IMR-90 (cell line): ENCODE data around the gene TPP2. TPM values are rescaled to one million over a fixed set of nuclear protein-coding genes. Genes with fewer than 3 reads are reported as not detected.

ENCODE experiments used
- ATAC-seq: fragments of 200-7000 bp; cut with Tn5 transposase; 2 replicates; pipeline ENCODE4 v1.9.1; 2020; ENCODE audit warnings: low read depth, mild to moderate bottlenecking, moderate library complexity
- BruUV-seq: library from RNA; stranded (reverse); fragments of 400-500 nt; replicated peaks from 2 replicates; lab custom pipeline; 2021; lab: Mats Ljungman, UMichigan
- CTCF ChIA-PET: fragments of 300-600 bp; formaldehyde crosslinking; extraction: SDS; loops from one replicate; lab custom pipeline; 2021; ENCODE audit warnings: antibody characterized with exemption; lab: Yijun Ruan, JAX
- POLR2A ChIA-PET: fragments of 300-600 bp; sonication (Branson Sonifier 250); formaldehyde crosslinking; loops from one replicate; lab custom pipeline; 2022; ENCODE audit warnings: antibody characterized with exemption; ENCODE audit not compliant: unreplicated experiment; lab: Charles Lee
- DNase-seq: peaks from one replicate; pipeline ENCODE4 v3.0.0; 2013
- H2AFZ ChIP-seq: replicated peaks from 2 replicates; pipeline ENCODE3; 2013; ENCODE audit warnings: low read length, mild to moderate bottlenecking; ENCODE audit not compliant: poor library complexity
- H2AK5ac ChIP-seq: 2 replicates; pipeline ENCODE4 v1.6.1; 2013; ENCODE audit warnings: low read depth, low read length, inconsistent platforms
- H2AK9ac ChIP-seq: replicated peaks from 2 replicates; pipeline ENCODE3; 2013; ENCODE audit warnings: mild to moderate bottlenecking, low read depth, low read length, moderate library complexity; ENCODE audit not compliant: poor library complexity
- H2BK120ac ChIP-seq: 2 replicates; pipeline ENCODE4 v1.6.1; 2013; ENCODE audit warnings: low read depth, low read length, inconsistent platforms
- H2BK15ac ChIP-seq: 3 replicates; pipeline ENCODE4 v1.6.1; 2013; ENCODE audit warnings: low read depth, low read length, inconsistent platforms
- H2BK20ac ChIP-seq: 2 replicates; pipeline ENCODE4 v1.6.1; 2013; ENCODE audit warnings: low read depth, mild to moderate bottlenecking, inconsistent platforms, low read length, moderate library complexity
- H2BK5ac ChIP-seq: 2 replicates; pipeline ENCODE4 v1.6.1; 2013; ENCODE audit warnings: mild to moderate bottlenecking, low read depth, low read length, inconsistent platforms; ENCODE audit not compliant: poor library complexity, severe bottlenecking
- H3K14ac ChIP-seq: replicated peaks from 2 replicates; pipeline ENCODE4 v1.6.1; 2013; ENCODE audit warnings: low read depth, low read length, inconsistent platforms
- H3K18ac ChIP-seq: 2 replicates; pipeline ENCODE4 v1.6.1; 2013; ENCODE audit warnings: low read depth, low read length, control low read depth
- H3K23ac ChIP-seq: 2 replicates; pipeline ENCODE4 v1.6.1; 2013; ENCODE audit warnings: low read depth, low read length, inconsistent platforms
- H3K27ac ChIP-seq: 2 replicates; pipeline ENCODE4 v1.5.1; 2013; ENCODE audit warnings: mild to moderate bottlenecking, control low read depth, low read length; ENCODE audit not compliant: insufficient read depth
- H3K27me3 ChIP-seq: 2 replicates; pipeline ENCODE4 v1.6.1; 2013; ENCODE audit warnings: low read length; ENCODE audit not compliant: control insufficient read depth, insufficient read depth
- H3K36me3 ChIP-seq: 2 replicates; pipeline ENCODE4 v1.6.1; 2013; ENCODE audit warnings: low read length, mixed read lengths; ENCODE audit not compliant: control insufficient read depth, insufficient read depth
- H3K4ac ChIP-seq: 2 replicates; pipeline ENCODE4 v1.6.1; 2013; ENCODE audit warnings: low read depth, low read length, inconsistent platforms
- H3K4me1 ChIP-seq: 2 replicates; pipeline ENCODE4 v1.6.1; 2013; ENCODE audit warnings: low read length, mixed read lengths; ENCODE audit not compliant: control insufficient read depth, insufficient read depth
- H3K4me2 ChIP-seq: 2 replicates; pipeline ENCODE4 v1.6.1; 2013; ENCODE audit warnings: low read depth, mild to moderate bottlenecking, control low read depth, low read length, moderate library complexity
- H3K4me3 ChIP-seq: 2 replicates; pipeline ENCODE4 v1.5.1; 2013; ENCODE audit warnings: low read depth, mild to moderate bottlenecking, control low read depth, low read length, moderate library complexity; ENCODE audit not compliant: insufficient read depth
- H3K56ac ChIP-seq: 2 replicates; pipeline ENCODE4 v1.6.1; 2013; ENCODE audit warnings: low read length, inconsistent platforms; ENCODE audit not compliant: insufficient read depth; ENCODE audit errors: extremely low read depth
- H3K79me1 ChIP-seq, 2 experiments: 2 replicates each; pipeline ENCODE4 v1.6.1; 2013; ENCODE audit warnings: low read length in 2 of 2, inconsistent platforms in 1 of 2, low read depth in 1 of 2
- H3K9ac ChIP-seq: 2 replicates; pipeline ENCODE4 v1.6.1; 2013; ENCODE audit warnings: low read depth, low read length, control low read depth
- H3K9me1 ChIP-seq: 2 replicates; pipeline ENCODE4 v1.6.1; 2013; ENCODE audit warnings: low read length, inconsistent platforms; ENCODE audit not compliant: insufficient read depth
- H3K9me3 ChIP-seq: 2 replicates; pipeline ENCODE4 v1.6.1; 2013; ENCODE audit warnings: low read length; ENCODE audit not compliant: control insufficient read depth, insufficient read depth
- H4K20me1 ChIP-seq: 2 replicates; pipeline ENCODE4 v1.6.1; 2013; ENCODE audit warnings: low read length, inconsistent platforms; ENCODE audit not compliant: insufficient read depth
- H4K5ac ChIP-seq: 2 replicates; pipeline ENCODE4 v1.6.1; 2013; ENCODE audit warnings: mild to moderate bottlenecking, low read depth, low read length, control low read depth
- H4K8ac ChIP-seq, 2 experiments: 2 replicates each; pipeline ENCODE4 v1.6.1; 2013; ENCODE audit warnings: low read depth in 2 of 2, low read length in 2 of 2, control low read depth in 1 of 2, inconsistent platforms in 1 of 2
- H4K91ac ChIP-seq: 2 replicates; pipeline ENCODE4 v1.6.1; 2013; ENCODE audit warnings: low read depth, low read length, inconsistent platforms; ENCODE audit not compliant: insufficient read depth
- BHLHE40 ChIP-seq: fragments of 150-350 bp; IDR thresholded peaks from 2 replicates; pipeline ENCODE4 v1.6.1; 2016; ENCODE audit warnings: mild to moderate bottlenecking, low read depth, low read length
- CEBPB ChIP-seq: IDR thresholded peaks from 2 replicates; pipeline ENCODE4 v1.6.1; 2012; ENCODE audit warnings: low read depth, low read length, improper control_type of control experiment
- CTCF ChIP-seq: conservative IDR thresholded peaks from 2 replicates; pipeline ENCODE4 v1.5.1; 2012; ENCODE audit warnings: mild to moderate bottlenecking, low read depth, low read length, improper control_type of control experiment
- ELK1 ChIP-seq: fragments of 150-350 bp; IDR thresholded peaks from 2 replicates; pipeline ENCODE4 v1.6.1; 2016; ENCODE audit warnings: low read depth, mild to moderate bottlenecking, low read length, moderate library complexity, borderline replicate concordance
- FOS ChIP-seq: fragments of 150-350 bp; IDR thresholded peaks from 2 replicates; pipeline ENCODE4 v1.6.1; 2016; ENCODE audit warnings: low read depth, low read length
- MAFK ChIP-seq: IDR thresholded peaks from 2 replicates; pipeline ENCODE4 v1.6.1; 2012; ENCODE audit warnings: low read depth, low read length, improper control_type of control experiment
- MAZ ChIP-seq: IDR thresholded peaks from 2 replicates; pipeline ENCODE4 v1.6.1; 2012; ENCODE audit warnings: low read depth, mild to moderate bottlenecking, low read length, improper control_type of control experiment, moderate library complexity, borderline replicate concordance
- MXI1 ChIP-seq: IDR thresholded peaks from 2 replicates; pipeline ENCODE4 v1.6.1; 2012; ENCODE audit warnings: low read depth, mild to moderate bottlenecking, low read length, moderate library complexity, borderline replicate concordance
- NFE2L2 ChIP-seq: fragments of 150-350 bp; IDR thresholded peaks from 2 replicates; pipeline ENCODE4 v1.6.1; 2016; ENCODE audit warnings: low read depth, mild to moderate bottlenecking, low read length
- POLR2A ChIP-seq: IDR thresholded peaks from 2 replicates; pipeline ENCODE4 v1.6.1; 2012; ENCODE audit warnings: mild to moderate bottlenecking, low read depth, low read length
- RAD21 ChIP-seq: IDR thresholded peaks from 2 replicates; pipeline ENCODE4 v1.6.1; 2012; ENCODE audit warnings: low read length, improper control_type of control experiment
- RCOR1 ChIP-seq: IDR thresholded peaks from 2 replicates; pipeline ENCODE4 v1.6.1; 2012; ENCODE audit warnings: mild to moderate bottlenecking, low read length, improper control_type of control experiment; ENCODE audit not compliant: insufficient replicate concordance
- RFX5 ChIP-seq: IDR thresholded peaks from 2 replicates; pipeline ENCODE4 v1.8.0; 2012; ENCODE audit warnings: low read depth, mild to moderate bottlenecking, low read length, moderate library complexity
- SMC3 ChIP-seq: fragments of 150-350 bp; IDR thresholded peaks from 2 replicates; pipeline ENCODE4 v1.6.1; 2016; ENCODE audit warnings: low read depth, mild to moderate bottlenecking, antibody characterized with exemption, low read length, moderate library complexity
- USF2 ChIP-seq: fragments of 150-350 bp; IDR thresholded peaks from 2 replicates; pipeline ENCODE4 v1.6.1; 2017; ENCODE audit warnings: mild to moderate bottlenecking, antibody characterized with exemption, low read length, low read depth
- WGBS, 2 experiments: methylation state at CpG; one replicate each; pipeline versions ENCODE4 v1.1.5 to v1.1.7; 2013; ENCODE audit warnings: missing lambda C conversion rate in 2 of 2; ENCODE audit not compliant: insufficient read length in 1 of 2; ENCODE audit errors: extremely low coverage in 2 of 2; 5-methylcytosine and 5-hydroxymethylcytosine counted together
- dilution Hi-C: fragments of 300-500 bp; cut with HindIII; formaldehyde crosslinking; loops from one replicate; pipeline ENCODE4 v1.14.3; 2018; ENCODE audit warnings: low sequenced_read_pairs; ENCODE audit not compliant: unreplicated experiment
- in situ Hi-C: fragments of 300-500 bp; cut with MboI; formaldehyde crosslinking; loops from 3 replicates; pipeline ENCODE4 v1.14.3; 2019; ENCODE audit warnings: low sequenced_read_pairs, inconsistent platforms, mixed read lengths
- intact Hi-C: fragments of 100-400 bp; cut with micrococcal nuclease; formaldehyde crosslinking; loops from 2 replicates; pipeline ENCODE4 v1.10.0; 2022
- polyA plus RNA-seq, 3 experiments: library from polyadenylated mRNA; depleted of rRNA; stranded (reverse); fragments of >200 nt; gene quantifications; 2 replicates each; pipeline ENCODE4 v1.2.3, GENCODE V29; 2012; ENCODE audit warnings: low replicate concordance in 1 of 3
- total RNA-seq: library from RNA; depleted of rRNA; stranded (reverse); fragments of >200 nt; gene quantifications from 2 replicates; pipeline ENCODE4 v1.2.3, GENCODE V29; 2012

The TPP2 gene
- total and polyA plus RNA-seq, 2 of the 4 experiments (the other 2 are of a cell fraction), result 27.6 to 52.9 TPM

GRCh38 chr13:102598061-102598460 lies 1.3 kb downstream of the TPP2 start:
- H3K36me3 ChIP-seq, result no peaks in the 10 kb centered on the region
- H4K8ac ChIP-seq, result peak overlapping the region in 1 of 2 experiments; percentile 9; a peak in 1 of 4 replicates
- BruUV-seq, result TSS peak; percentile 51
- H2BK15ac ChIP-seq, result no peak overlapping the region
- H2AK5ac ChIP-seq, result peak overlapping the region; percentile 63; the same call in 1 of the 2 replicates
- H4K20me1 ChIP-seq, result peaks cover 35% of the 10 kb centered on the region
- H2BK5ac ChIP-seq, result peak overlapping the region; percentile 52
- H3K79me1 ChIP-seq, result peaks cover 5 to 27% of the 10 kb centered on the region in 2 experiments
- intact Hi-C loops (loop anchor here (5.0 kb wide), 1 partner anchor 129 kb away; no protein-coding TSS in a partner anchor), in situ Hi-C loops (loop anchor here (5.0 kb wide), 1 partner anchor 249 kb away; the partner anchor contains the start of gene ERCC5), dilution Hi-C loops (no loop called here)
- DNase-seq (peak; percentile 6), ATAC-seq (no peak)
- H3K9me1 ChIP-seq, result peaks cover 3% of the 10 kb centered on the region; the same call in 1 of the 2 replicates
- H4K91ac ChIP-seq, result no peak overlapping the region
- TF ChIP-seq SMC3, result no peak
- no peak for TF ChIP-seq ELK1
- no peak for TF ChIP-seq MAFK
- no peak for TF ChIP-seq BHLHE40
- no peak for TF ChIP-seq MAZ
- TF ChIP-seq NFE2L2, result no peak
- no peak for TF ChIP-seq RAD21
- TF ChIP-seq RCOR1, result no peak
- TF ChIP-seq FOS, result no peak
- no peak for TF ChIP-seq POLR2A
- no peak for TF ChIP-seq CEBPB
- TF ChIP-seq RFX5, result no peak
- no peak for TF ChIP-seq USF2
- no peak for TF ChIP-seq MXI1
- TF ChIP-seq CTCF, result no peak
- peak overlapping the region; percentile 64; the same call in 1 of the 2 replicates for H3K27ac ChIP-seq
- no peak overlapping the region for H2AFZ ChIP-seq
- H3K4me3 ChIP-seq, result peak overlapping the region; percentile 80
- H2BK20ac ChIP-seq, result no peak overlapping the region
- H3K4ac ChIP-seq, result peak overlapping the region; percentile 53; the same call in 1 of the 2 replicates
- H3K18ac ChIP-seq, result no peak overlapping the region
- CTCF ChIA-PET, result interaction anchor here (0.6 kb wide), 2 partner anchors 243 to 267 kb away, joined by 3 read pairs; no protein-coding TSS in a partner anchor
- H3K14ac ChIP-seq, result peak overlapping the region; percentile 68; the same call in 1 of the 2 replicates
- peak overlapping the region; percentile 50; the same call in 1 of the 2 replicates for H3K56ac ChIP-seq
- no peaks in the 10 kb centered on the region for H3K27me3 ChIP-seq
- H2BK120ac ChIP-seq, result no peak overlapping the region
- 0% methylated on average over 1 of the region's 6 CpGs; no CpG with 5 or more reads in 1 of the 2 experiments for WGBS, 2 experiments
- H3K4me1 ChIP-seq, result 0 out of 2 replicates have a peak, but pooled peaks cover 2% of the 10 kb centered on the region
- H3K9me3 ChIP-seq, result no peaks in the 10 kb centered on the region
- no peak overlapping the region for H4K5ac ChIP-seq
- peak overlapping the region; percentile 55 for H2AK9ac ChIP-seq
- peak overlapping the region; percentile 92 for H3K9ac ChIP-seq
- peak overlapping the region; percentile 64 for H3K23ac ChIP-seq
- POLR2A ChIA-PET, result interaction anchor here (0.6 kb wide), 1 partner anchor 938 kb away, joined by 3 read pairs; no protein-coding TSS in a partner anchor
- H3K4me2 ChIP-seq, result peak overlapping the region; percentile 96
